ENCODE measurements around the gene CLCA2.

- TF ChIP-seq CTCF (IDR thresholded peaks at IDR 0.05) (no peak), EZH2 (IDR thresholded peaks at IDR 0.05) (no peak), EZH2phosphoT487 (IDR thresholded peaks at IDR 0.05) (no peak)
Measured at GRCh38 chr1:86441997-86442396, 18.0 kb downstream of the CLCA2 start.

Data from neural progenitor cell (in vitro differentiated cells).